Ovary (tissue), 9 donors: ENCODE data around the gene LSP1. TPM values are rescaled to one million over a fixed set of nuclear protein-coding genes. Genes with fewer than 3 reads are reported as not detected.

Source experiments
- DNase-seq, 5 donors: peaks; one replicate each; pipeline ENCODE4 v3.0.0-alpha.2; 2019 to 2020
- H3K27ac ChIP-seq, 2 donors: fragments of 200-600 bp; one replicate each; pipeline versions ENCODE4 v1.5.1 to v1.8.0; 2019 to 2022
- H3K27me3 ChIP-seq: fragments of 200-600 bp; one replicate; pipeline ENCODE4 v1.8.0; 2022
- H3K36me3 ChIP-seq: fragments of 200-600 bp; sonication (generic); one replicate; pipeline ENCODE4 v1.5.1; 2019
- H3K4me1 ChIP-seq: one replicate; pipeline ENCODE4 v1.8.1; 2013; ENCODE audit warnings: mild to moderate bottlenecking, moderate library complexity; ENCODE audit not compliant: insufficient read depth
- H3K4me3 ChIP-seq: fragments of 200-600 bp; sonication (generic); one replicate; pipeline ENCODE4 v1.5.1; 2017
- H3K9me3 ChIP-seq, 2 donors: fragments of 200-600 bp in 1 of 2; sonication (generic) in 1 of 2; one replicate each; pipeline versions ENCODE4 v1.5.1 to v1.8.1; 2013 to 2019; ENCODE audit warnings: mild to moderate bottlenecking in 1 of 2, moderate library complexity in 1 of 2
- CTCF ChIP-seq, 3 donors: fragments of 450-650 bp in 2 of 3; fragments of 200-600 bp in 1 of 3; IDR thresholded peaks; one replicate each; pipeline versions ENCODE4 v1.5.1 to v1.8.0; 2016 to 2022; ENCODE audit warnings: antibody characterized with exemption in 3 of 3, mild to moderate bottlenecking in 1 of 3
- EP300 ChIP-seq: sonication (generic); formaldehyde crosslinking; IDR thresholded peaks from one replicate; pipeline ENCODE4 v1.6.1; 2017; ENCODE audit warnings: antibody characterized with exemption
- POLR2A ChIP-seq: fragments of 450-650 bp; IDR thresholded peaks from one replicate; pipeline ENCODE4 v1.6.1; 2017; ENCODE audit warnings: antibody characterized with exemption, mild to moderate bottlenecking, moderate library complexity
- WGBS, 3 donors: extraction: QIAGEN DNeasy Blood & Tissue Kit in 1 of 3; methylation state at CpG; one replicate each; pipeline versions ENCODE4 v1.1.5 to v1.1.7; 2013 to 2017; 5-methylcytosine and 5-hydroxymethylcytosine counted together
- intact Hi-C, 4 donors: fragments of 100-400 bp; cut with DNase I; formaldehyde crosslinking; loops; one replicate each; pipeline versions ENCODE4 v1.11.0 to v1.15.1; 2022 to 2023
- polyA plus RNA-seq, 2 donors: library from polyadenylated mRNA; stranded (reverse); fragments of 200-250 nt in 1 of 2; fragments of 350-450 nt in 1 of 2; fragmentation: Illumina TruSeq in 1 of 2; extraction: RNeasy Lipid Tissue Mini Kit (QIAGEN cat#74804) in 1 of 2; gene quantifications; one replicate each; pipeline ENCODE4 v1.2.3, GENCODE V29; 2013 to 2014
- total RNA-seq, 7 donors: library from RNA; depleted of rRNA in 2 of 7; stranded (reverse); fragments of >200 nt in 2 of 7; fragmentation: NEBNext Ultra II Directional in 3 of 7; extraction: Animal tissue kit (Norgen Biotek cat#: 25700) in 3 of 7; gene quantifications; one replicate each; pipeline versions ENCODE4 v1.1.0 to v1.2.4, GENCODE V29; 2016 to 2023
- donor health status: DM: no; HTN: no; CAD: no; lungs with moderate emphysema.
- donor health status: DM: no; HTN: no; CAD: no.
- donor health status: Bipolar disorder and iron deficiency.
- donor health status: DM: yes; HTN: yes; CAD: no.
- donor health status: DM: no; HTN: no; CAD: no.
- donor health status: DM: yes; HTN: yes; CAD: no.

LSP1 gene
- total and polyA plus RNA-seq, 9 donors: 3.5 to 22.0 (median 9.0) TPM

- DNase-seq: peak; percentile 69 to 88 (median 78)
- no peak overlapping the region for H3K27ac ChIP-seq
- WGBS, 3 donors: 44 to 51% (median 46%) methylated on average over 33 to 38 of the region's 38 CpGs
- no peak for TF ChIP-seq EP300
- no peak for TF ChIP-seq POLR2A
- peak; percentile 54 to 90 (median 84) for TF ChIP-seq CTCF (IDR thresholded peaks at IDR 0.05)
- H3K4me1 ChIP-seq: peaks cover 1% of the 10 kb centered on the region
- intact Hi-C loops: loop anchor here in 3 of 4 donors (2.0 to 10.0 kb wide), 4 partner anchors 45 to 315 kb away; no protein-coding TSS in a partner anchor
- H3K36me3 ChIP-seq: no peaks in the 10 kb centered on the region
- no peak overlapping the region for H3K4me3 ChIP-seq
- H3K27me3 ChIP-seq: no peaks in the 10 kb centered on the region
- H3K9me3 ChIP-seq: no peaks in the 10 kb centered on the region
Measured at GRCh38 chr11:1837171-1838076, 15.5 kb upstream of the LSP1 start.

GRCh38 chr11:1838077-1838425, 14.8 kb upstream of the LSP1 start:
- WGBS, 3 donors: 56 to 72% (median 62%) methylated on average over 11 to 17 of the region's 17 CpGs
- H3K27ac ChIP-seq: no peak overlapping the region
- intact Hi-C loops: loop anchor here in 2 of 4 donors (5.0 to 10.0 kb wide), 3 partner anchors 44 to 314 kb away; no protein-coding TSS in a partner anchor

DNA sequence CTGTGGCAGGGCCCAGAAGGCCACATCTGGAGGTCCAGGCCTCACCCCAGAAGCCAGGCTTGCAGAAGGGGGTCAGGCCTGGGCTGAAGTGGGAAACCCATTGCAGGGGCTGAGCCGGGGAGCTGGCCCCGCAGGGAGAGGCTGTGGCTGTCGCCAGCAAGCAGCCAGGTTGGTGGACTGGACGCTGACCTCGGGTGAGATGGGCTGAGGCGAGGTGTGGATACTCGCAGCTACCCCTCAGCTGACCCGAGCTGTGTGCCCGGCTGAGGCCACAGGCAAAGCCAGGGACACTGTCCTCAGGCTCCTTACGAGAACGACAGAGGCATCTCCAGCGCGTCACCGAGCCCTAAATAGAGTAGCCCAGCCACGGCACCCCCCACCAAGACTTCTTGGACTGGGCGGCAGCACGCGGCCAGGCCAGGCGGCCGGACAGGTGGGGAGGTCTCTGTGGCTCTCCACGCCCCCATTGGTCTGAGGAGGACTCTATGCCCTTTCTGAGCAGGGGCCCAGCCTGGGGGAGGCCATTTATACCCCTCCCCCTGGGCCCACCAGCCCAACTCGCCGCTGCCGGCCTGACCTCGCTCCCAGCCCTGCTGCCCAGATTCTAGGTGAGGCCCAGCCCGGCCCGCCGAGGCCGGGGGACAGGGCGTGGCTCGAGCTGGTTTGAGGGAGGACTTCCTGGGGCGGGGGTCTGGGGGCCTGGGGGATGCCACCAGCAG, 14.3 kb upstream of the LSP1 start, which contains the start of gene TNNI2:
Gene TNNI2, plus strand, starts transcription at position 556 of the 719 bp plus-strand sequence. CDS start 716 bp downstream, outside the sequence.
- TF ChIP-seq POLR2A (no peak), EP300 (no peak), CTCF (IDR thresholded peaks at IDR 0.05) (no peak)
- H3K36me3 ChIP-seq: no peaks in the 10 kb centered on the region
- WGBS, 3 donors: 88 to 94% (median 89%) methylated on average over 32 of the region's 32 CpGs
- peak in 1 of 5 donors; percentile 22 for DNase-seq
- no peaks in the 10 kb centered on the region for H3K27me3 ChIP-seq
- intact Hi-C loops: loop anchor here in 2 of 4 donors (5.0 to 10.0 kb wide), 3 partner anchors 44 to 314 kb away; no protein-coding TSS in a partner anchor
- no peak within 1 kb of the TSS for H3K4me3 ChIP-seq
- H3K27ac ChIP-seq: no peak within 1 kb of the TSS
- H3K9me3 ChIP-seq: no peaks in the 10 kb centered on the region
- peaks cover 1% of the 10 kb centered on the region for H3K4me1 ChIP-seq

More at GRCh38 chr11:1838077-1838425, 14.8 kb upstream of the LSP1 start:
- Histone ChIP-seq H3K4me1 (peaks cover 1% of the 10 kb centered on the region), H3K9me3 (no peaks in the 10 kb centered on the region), H3K4me3 (no peak overlapping the region), H3K27me3 (no peaks in the 10 kb centered on the region), H3K36me3 (no peaks in the 10 kb centered on the region)
- TF ChIP-seq CTCF (IDR thresholded peaks at IDR 0.05) (no peak), POLR2A (no peak), EP300 (no peak)
- DNase-seq: no peak

DNA sequence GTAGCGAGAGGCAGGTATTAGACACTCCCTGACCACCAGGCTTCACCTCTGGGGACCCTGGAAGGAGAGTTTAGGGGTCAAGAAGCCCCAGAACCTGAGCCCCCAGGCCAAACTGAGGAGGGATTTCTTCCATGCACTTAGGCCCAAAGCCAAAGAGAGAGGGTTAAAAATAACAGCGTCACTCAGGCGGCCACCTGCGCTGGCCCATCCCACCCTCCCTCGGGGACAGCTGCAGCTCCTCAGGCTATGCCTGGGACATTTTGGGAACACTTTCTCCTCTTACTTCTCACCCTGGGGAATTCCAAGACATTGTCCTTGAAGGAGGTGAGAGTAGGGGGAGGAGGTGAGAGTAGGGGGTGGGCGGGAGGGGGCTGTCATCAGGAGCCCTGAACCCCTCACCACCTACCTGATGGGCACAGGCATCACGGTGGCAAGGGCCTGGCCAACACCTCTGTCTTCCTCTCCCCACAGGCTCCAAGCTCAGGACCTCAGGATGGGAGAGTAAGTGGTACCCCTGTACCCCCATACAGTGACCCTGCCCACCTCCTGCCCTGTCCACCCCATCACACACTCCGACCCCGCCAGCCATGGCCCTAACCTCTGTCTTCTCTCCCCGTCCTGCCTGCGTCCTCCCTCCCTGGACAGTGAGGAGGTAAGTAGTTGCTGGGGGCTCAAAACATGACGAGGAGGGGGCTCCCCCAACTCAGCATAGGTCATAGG, 13.5 kb upstream of the LSP1 start:
- intact Hi-C loops: loop anchor here in 2 of 4 donors (5.0 to 10.0 kb wide), 3 partner anchors 43 to 313 kb away; no protein-coding TSS in a partner anchor
- DNase-seq: no peak
- WGBS, 3 donors: 83 to 88% (median 83%) methylated on average over 11 to 12 of the region's 12 CpGs
- Histone ChIP-seq H3K27ac (no peak overlapping the region), H3K9me3 (no peaks in the 10 kb centered on the region), H3K27me3 (no peaks in the 10 kb centered on the region), H3K4me1 (peaks cover 4% of the 10 kb centered on the region), H3K4me3 (no peak overlapping the region), H3K36me3 (no peaks in the 10 kb centered on the region)
- TF ChIP-seq EP300: no peak
- no peak for TF ChIP-seq CTCF (IDR thresholded peaks at IDR 0.05)
- no peak for TF ChIP-seq POLR2A
